Liver (tissue), 9 donors: Measurements from ENCODE around the gene MTHFD1L. TPM values are rescaled to one million over a fixed set of nuclear protein-coding genes. Genes with fewer than 3 reads are reported as not detected.

Experiments used
- DNase-seq: peaks from one replicate; pipeline ENCODE4 v3.0.0-alpha.2; 2017; ENCODE audit warnings: low spot score
- H3K27ac ChIP-seq, 2 donors: one replicate each; pipeline ENCODE4 v1.7.0; 2013; ENCODE audit warnings: inconsistent platforms in 2 of 2, low read length in 2 of 2, control low read depth in 1 of 2, low read depth in 1 of 2, mild to moderate bottlenecking in 1 of 2
- H3K27me3 ChIP-seq, 4 donors: one replicate each; pipeline versions ENCODE4 v1.6.1 to v1.7.0; 2013; ENCODE audit warnings: low read length in 3 of 4, inconsistent platforms in 1 of 4, mild to moderate bottlenecking in 1 of 4, moderate library complexity in 1 of 4; ENCODE audit not compliant: control insufficient read depth in 4 of 4, insufficient read depth in 4 of 4
- H3K36me3 ChIP-seq, 4 donors: one replicate each; pipeline versions ENCODE4 v1.6.1 to v1.7.0; 2013; ENCODE audit warnings: low read length in 3 of 4, mild to moderate bottlenecking in 3 of 4, low read depth in 1 of 4, moderate library complexity in 1 of 4; ENCODE audit not compliant: control insufficient read depth in 4 of 4, insufficient read depth in 3 of 4
- H3K4me1 ChIP-seq, 4 donors: one replicate each; pipeline versions ENCODE4 v1.6.1 to v1.7.0; 2013; ENCODE audit warnings: low read length in 3 of 4, mild to moderate bottlenecking in 3 of 4, moderate library complexity in 1 of 4; ENCODE audit not compliant: control insufficient read depth in 4 of 4, insufficient read depth in 4 of 4
- H3K4me3 ChIP-seq, 3 donors: one replicate each; pipeline versions ENCODE4 v1.6.1 to v1.7.0; 2013; ENCODE audit warnings: low read length in 3 of 3, control low read depth in 1 of 3, low read depth in 1 of 3, mild to moderate bottlenecking in 1 of 3
- H3K9ac ChIP-seq, 2 donors: one replicate each; pipeline ENCODE4 v1.7.0; 2013; ENCODE audit warnings: low read length in 2 of 2, mild to moderate bottlenecking in 2 of 2, moderate library complexity in 2 of 2, control low read depth in 1 of 2, low read depth in 1 of 2
- H3K9me3 ChIP-seq, 4 donors: one replicate each; pipeline versions ENCODE4 v1.6.1 to v1.7.0; 2013; ENCODE audit warnings: low read length in 3 of 4; ENCODE audit not compliant: control insufficient read depth in 4 of 4
- ATF3 ChIP-seq: IDR thresholded peaks from 2 replicates; pipeline ENCODE4 v1.6.1; 2016; ENCODE audit warnings: antibody characterized with exemption
- CTCF ChIP-seq: fragments of 150-350 bp; IDR thresholded peaks from 2 replicates; pipeline ENCODE4 v1.5.1; 2017; ENCODE audit warnings: improper control_type of control experiment, low read depth, low read length; ENCODE audit not compliant: missing input control
- EGR1 ChIP-seq, 2 donors: IDR thresholded peaks; 2 replicates each; pipeline ENCODE4 v1.6.1; 2016 to 2018; ENCODE audit warnings: antibody characterized with exemption in 2 of 2, low read depth in 2 of 2
- FOXA1 ChIP-seq: IDR thresholded peaks from 2 replicates; pipeline ENCODE4 v1.6.1; 2016; ENCODE audit warnings: antibody characterized with exemption
- FOXA2 ChIP-seq: IDR thresholded peaks from 2 replicates; pipeline ENCODE4 v1.6.1; 2016; ENCODE audit warnings: antibody characterized with exemption
- GABPA ChIP-seq, 2 donors: IDR thresholded peaks in 1 of 2; conservative IDR thresholded peaks in 1 of 2; 2 replicates each; pipeline ENCODE4 v1.6.1; 2016; ENCODE audit warnings: antibody characterized with exemption in 2 of 2, mild to moderate bottlenecking in 1 of 2, moderate library complexity in 1 of 2
- HNF4A ChIP-seq, 2 donors: conservative IDR thresholded peaks; 2 replicates each; pipeline ENCODE4 v1.6.1; 2016; ENCODE audit warnings: antibody characterized with exemption in 2 of 2, mild to moderate bottlenecking in 2 of 2
- HNF4G ChIP-seq: IDR thresholded peaks from 2 replicates; pipeline ENCODE4 v1.6.1; 2016; ENCODE audit warnings: antibody characterized with exemption
- JUND ChIP-seq, 2 donors: IDR thresholded peaks; 2 replicates each; pipeline ENCODE4 v1.6.1; 2016; ENCODE audit warnings: antibody characterized with exemption in 2 of 2
- MAX ChIP-seq: IDR thresholded peaks from 2 replicates; pipeline ENCODE4 v1.6.1; 2016; ENCODE audit warnings: antibody characterized with exemption
- NR2F2 ChIP-seq: IDR thresholded peaks from 2 replicates; pipeline ENCODE4 v1.6.1; 2016; ENCODE audit warnings: antibody characterized with exemption
- RAD21 ChIP-seq, 2 donors: IDR thresholded peaks; 2 replicates each; pipeline ENCODE4 v1.6.1; 2016; ENCODE audit warnings: antibody characterized with exemption in 2 of 2, mild to moderate bottlenecking in 2 of 2
- REST ChIP-seq: IDR thresholded peaks from 2 replicates; pipeline ENCODE4 v1.6.1; 2016; ENCODE audit warnings: antibody characterized with exemption, mild to moderate bottlenecking
- RXRA ChIP-seq, 2 donors: IDR thresholded peaks; 2 replicates each; pipeline ENCODE4 v1.6.1; 2017 to 2018; ENCODE audit warnings: antibody characterized with exemption in 2 of 2, mild to moderate bottlenecking in 1 of 2
- SP1 ChIP-seq: IDR thresholded peaks from 2 replicates; pipeline ENCODE4 v1.6.1; 2018; ENCODE audit warnings: antibody characterized with exemption, mild to moderate bottlenecking
- TAF1 ChIP-seq: conservative IDR thresholded peaks from 2 replicates; pipeline ENCODE4 v1.6.1; 2016; ENCODE audit warnings: antibody characterized with exemption, mild to moderate bottlenecking
- YY1 ChIP-seq: IDR thresholded peaks from 2 replicates; pipeline ENCODE4 v1.6.1; 2016; ENCODE audit warnings: antibody characterized with exemption, mild to moderate bottlenecking
- ZBTB33 ChIP-seq: IDR thresholded peaks from 2 replicates; pipeline ENCODE4 v1.6.1; 2016; ENCODE audit warnings: antibody characterized with exemption
- WGBS: extraction: QIAGEN DNeasy Blood & Tissue Kit; methylation state at CpG from one replicate; pipeline ENCODE4 v1.1.7; 2013; 5-methylcytosine and 5-hydroxymethylcytosine counted together
- polyA plus RNA-seq, 2 donors: library from polyadenylated mRNA; stranded (reverse) in 1 of 2; unstranded in 1 of 2; fragments of 200-250 nt in 1 of 2; fragments of >200 nt in 1 of 2; fragmentation: Nextera tagmentation in 1 of 2; extraction: Ambion mirVana in 1 of 2; gene quantifications; one replicate each; pipeline versions ENCODE4 v1.2.1 to v1.2.3, GENCODE V29; 2013 to 2015
- total RNA-seq, 2 donors: library from RNA; depleted of rRNA; stranded (reverse); fragments of >200 nt; gene quantifications; one replicate each; pipeline ENCODE4 v1.2.3, GENCODE V29; 2014
- donor health status: healthy.
- donor health status: healthy.
- donor health status: healthy.
- donor health status: healthy.
- donor health status: healthy.

The MTHFD1L gene
- total and polyA plus RNA-seq, 4 donors, result 2.0 to 7.7 (median 2.8) TPM

- TF ChIP-seq FOXA2, result no peak
- no peak for TF ChIP-seq EGR1 (IDR thresholded peaks at IDR 0.05; ENCODE audit: low read depth in 2 of 2)
- TF ChIP-seq SP1, result no peak
- TF ChIP-seq JUND (IDR thresholded peaks at IDR 0.05), result no peak
- no peak for TF ChIP-seq TAF1
- TF ChIP-seq HNF4A (conservative IDR thresholded peaks at IDR 0.05), result no peak
- TF ChIP-seq CTCF, result no peak
- TF ChIP-seq RXRA (IDR thresholded peaks at IDR 0.05), result no peak
- no peak for TF ChIP-seq ATF3
- no peak for TF ChIP-seq HNF4G
- no peak for TF ChIP-seq REST
- TF ChIP-seq GABPA (IDR thresholded peaks at IDR 0.05 in 1 of 2, conservative IDR thresholded peaks at IDR 0.05 in 1 of 2), result no peak
- no peak for TF ChIP-seq YY1
- TF ChIP-seq ZBTB33, result no peak
- TF ChIP-seq FOXA1, result no peak
- no peak for TF ChIP-seq RAD21 (IDR thresholded peaks at IDR 0.05)
- no peak for TF ChIP-seq NR2F2
- TF ChIP-seq MAX, result no peak
- no peak overlapping the region for H3K9ac ChIP-seq
- H3K27me3 ChIP-seq, result no peaks in the 10 kb centered on the region
- peaks cover 0 to 3% (median 1%) of the 10 kb centered on the region in 4 donors for H3K4me1 ChIP-seq
- no peaks in the 10 kb centered on the region for H3K36me3 ChIP-seq
- no peak for DNase-seq
- no peak overlapping the region for H3K4me3 ChIP-seq
- WGBS, result 95% methylated on average over 3 of the region's 3 CpGs
- H3K9me3 ChIP-seq, result no peaks in the 10 kb centered on the region
- H3K27ac ChIP-seq, result no peak overlapping the region
These were observed 34.5 kb downstream of the MTHFD1L start for GRCh38 chr6:150900049-150900448.
